Glutamatergic neuron (in vitro differentiated cells): ENCODE measurements around the gene MYBPHL. TPM values are rescaled to one million over a fixed set of nuclear protein-coding genes. Genes with fewer than 3 reads are reported as not detected.
"Not testable (repeated sequence)": the region's sequence is repeated elsewhere in the genome, so short reads cannot be mapped to it uniquely, and the experiment has no call there.

Experiments
- DNase-seq: peaks from one replicate; pipeline ENCODE4 v3.0.0; 2022
- H3K27ac Mint-ChIP-seq: one replicate; pipeline ENCODE4 v1.8.0; 2020; ENCODE audit warnings: mild to moderate bottlenecking, mixed read lengths, inconsistent platforms; ENCODE audit not compliant: unreplicated experiment
- H3K27me3 Mint-ChIP-seq: one replicate; pipeline ENCODE4 v1.8.0; 2020; ENCODE audit warnings: mild to moderate bottlenecking, moderate library complexity, mixed read lengths, inconsistent platforms; ENCODE audit not compliant: unreplicated experiment
- H3K36me3 Mint-ChIP-seq: one replicate; pipeline ENCODE4 v1.8.0; 2020; ENCODE audit warnings: mild to moderate bottlenecking, mixed read lengths, inconsistent platforms; ENCODE audit not compliant: unreplicated experiment
- H3K4me1 Mint-ChIP-seq: one replicate; pipeline ENCODE4 v1.8.0; 2020; ENCODE audit warnings: mild to moderate bottlenecking, low read depth, mixed read lengths, inconsistent platforms; ENCODE audit not compliant: unreplicated experiment
- H3K4me3 Mint-ChIP-seq: one replicate; pipeline ENCODE4 v1.8.0; 2020; ENCODE audit warnings: mild to moderate bottlenecking, mixed read lengths, inconsistent platforms; ENCODE audit not compliant: unreplicated experiment
- H3K9me3 Mint-ChIP-seq: one replicate; pipeline ENCODE4 v1.8.0; 2020; ENCODE audit warnings: mild to moderate bottlenecking, moderate library complexity, mixed read lengths, inconsistent platforms; ENCODE audit not compliant: unreplicated experiment
- CTCF ChIP-seq: fragments of 200-600 bp; sonication (generic); IDR thresholded peaks from one replicate; pipeline ENCODE4 v1.5.0; 2021; ENCODE audit not compliant: partially characterized antibody, unreplicated experiment
- total RNA-seq: library from RNA; stranded (reverse); fragmentation: NEBNext Ultra II Directional; extraction: Animal tissue kit (Norgen Biotek cat#: 25700); gene quantifications from one replicate; pipeline ENCODE4 v1.2.1, GENCODE V29; 2021; ENCODE audit not compliant: unreplicated experiment

Gene MYBPHL
- total RNA-seq, 1 donor from 2014 or later = 0.64 TPM

GRCh38 chr1:109290137-109290536 is 16.7 kb downstream of the MYBPHL start:
- H3K4me3 Mint-ChIP-seq = no peak overlapping the region
- no peaks in the 10 kb centered on the region for H3K36me3 Mint-ChIP-seq
- H3K27me3 Mint-ChIP-seq = peaks cover 6% of the 10 kb centered on the region
- TF ChIP-seq CTCF = no peak
- peaks cover 5% of the 10 kb centered on the region for H3K9me3 Mint-ChIP-seq
- H3K27ac Mint-ChIP-seq = no peak overlapping the region
- H3K4me1 Mint-ChIP-seq = peaks cover 8% of the 10 kb centered on the region
- no peak for DNase-seq

GRCh38 chr1:109286762-109287161 is 20.0 kb downstream of the MYBPHL start:
- DNase-seq, H3K27ac Mint-ChIP-seq, H3K27me3 Mint-ChIP-seq, H3K4me3 Mint-ChIP-seq, H3K36me3 Mint-ChIP-seq: not testable (repeated sequence)
- H3K4me1 Mint-ChIP-seq = peaks cover 14% of the 10 kb centered on the region
- H3K9me3 Mint-ChIP-seq = peaks cover 11% of the 10 kb centered on the region

DNA sequence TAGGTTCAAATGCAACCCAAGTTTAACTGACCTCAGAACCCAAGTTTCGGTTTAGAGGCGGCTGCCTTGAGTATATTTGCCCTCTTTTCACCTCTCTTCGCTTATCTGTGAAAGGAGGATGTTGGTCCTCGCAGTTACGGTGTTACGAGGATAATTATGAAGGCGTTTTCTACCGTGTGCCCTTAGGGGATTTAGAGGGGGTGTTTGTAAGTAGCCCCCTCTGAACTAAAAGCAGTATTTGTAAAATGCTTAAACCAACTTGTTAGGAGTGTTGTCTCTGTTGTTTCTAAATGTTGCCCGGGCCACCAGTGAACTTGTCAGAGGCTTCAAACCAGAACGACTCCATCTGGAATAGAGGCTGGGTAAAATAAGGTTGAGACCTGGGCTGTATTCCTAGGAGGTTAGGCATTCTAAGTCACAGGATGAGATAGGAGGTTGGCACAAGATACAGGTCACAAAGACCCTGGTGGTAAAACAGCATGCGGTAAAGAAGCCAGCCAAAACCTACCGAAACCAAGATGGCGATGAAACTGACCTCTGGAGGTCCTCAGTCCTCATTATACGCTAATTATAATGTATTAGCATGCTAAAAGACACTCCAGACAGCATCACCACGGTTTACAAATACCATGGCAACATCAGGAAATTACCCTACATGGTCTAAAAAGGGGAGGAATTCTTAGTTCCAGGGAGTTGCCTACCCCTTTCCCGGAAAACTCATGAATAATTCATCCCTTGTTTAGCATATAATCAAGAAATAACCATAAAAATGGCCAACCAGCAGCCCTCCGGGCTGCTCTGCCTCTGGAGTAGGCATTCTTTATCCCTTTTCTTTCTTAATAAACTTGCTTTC is 22.8 kb downstream of the MYBPHL start:
- no peak for DNase-seq
- H3K27me3 Mint-ChIP-seq = peaks cover 13% of the 10 kb centered on the region
- peaks cover 18% of the 10 kb centered on the region for H3K4me1 Mint-ChIP-seq
- no peaks in the 10 kb centered on the region for H3K36me3 Mint-ChIP-seq
- peaks cover 9% of the 10 kb centered on the region for H3K9me3 Mint-ChIP-seq
- TF ChIP-seq CTCF = no peak
- peak overlapping the region; percentile 100 for H3K4me3 Mint-ChIP-seq
- H3K27ac Mint-ChIP-seq = peak overlapping the region; percentile 91

- H3K9me3 Mint-ChIP-seq = peaks cover 9% of the 10 kb centered on the region
- peak; percentile 96 for DNase-seq
- peak; percentile 20 for TF ChIP-seq CTCF
- H3K27ac Mint-ChIP-seq = peak within 1 kb of the TSS; percentile 86
- H3K27me3 Mint-ChIP-seq = peaks cover 13% of the 10 kb centered on the region
- peak within 1 kb of the TSS; percentile 100 for H3K4me3 Mint-ChIP-seq
- H3K36me3 Mint-ChIP-seq = no peaks in the 10 kb centered on the region
- peaks cover 18% of the 10 kb centered on the region for H3K4me1 Mint-ChIP-seq
Observed at GRCh38 chr1:109282952-109283747, 23.7 kb downstream of the MYBPHL start, which contains the start of gene PSRC1. TSS of gene PSRC1 (minus strand) at chr1:109283145.

DNA sequence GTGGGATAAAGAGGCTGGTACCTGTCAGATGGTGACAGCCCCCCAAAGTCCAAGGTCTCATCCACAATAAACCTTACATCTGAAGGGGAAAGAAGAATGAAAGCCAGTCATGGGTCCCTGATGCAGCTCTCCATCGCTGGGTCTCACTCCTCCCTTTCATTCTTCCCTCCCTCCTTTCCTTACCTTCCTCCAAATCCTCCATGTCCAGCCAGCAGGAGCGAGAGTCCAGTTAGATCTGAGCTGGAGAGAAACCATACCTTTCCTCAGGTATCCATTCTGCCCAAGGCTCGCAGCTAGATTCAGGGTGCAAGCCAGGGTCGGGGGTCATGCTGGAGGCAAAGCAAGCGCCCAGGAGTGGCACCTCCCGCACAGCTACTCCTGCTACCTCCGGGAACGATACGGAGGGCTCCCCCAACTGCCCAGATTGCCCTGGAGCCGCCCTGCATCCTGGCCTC is 24.3 kb downstream of the MYBPHL start:
- DNase-seq = no peak
- no peaks in the 10 kb centered on the region for H3K36me3 Mint-ChIP-seq
- peak overlapping the region; percentile 86 for H3K27ac Mint-ChIP-seq
- TF ChIP-seq CTCF = no peak
- peaks cover 13% of the 10 kb centered on the region for H3K27me3 Mint-ChIP-seq
- peaks cover 18% of the 10 kb centered on the region for H3K4me1 Mint-ChIP-seq
- peaks cover 9% of the 10 kb centered on the region for H3K9me3 Mint-ChIP-seq
- peak overlapping the region; percentile 100 for H3K4me3 Mint-ChIP-seq
